Measurements from ENCODE around the gene GTF2H2C.
"Not testable (repeated sequence)": the region's sequence is repeated elsewhere in the genome, so short reads cannot be mapped to it uniquely, and the experiment has no call there.

The GTF2H2C gene

DNA sequence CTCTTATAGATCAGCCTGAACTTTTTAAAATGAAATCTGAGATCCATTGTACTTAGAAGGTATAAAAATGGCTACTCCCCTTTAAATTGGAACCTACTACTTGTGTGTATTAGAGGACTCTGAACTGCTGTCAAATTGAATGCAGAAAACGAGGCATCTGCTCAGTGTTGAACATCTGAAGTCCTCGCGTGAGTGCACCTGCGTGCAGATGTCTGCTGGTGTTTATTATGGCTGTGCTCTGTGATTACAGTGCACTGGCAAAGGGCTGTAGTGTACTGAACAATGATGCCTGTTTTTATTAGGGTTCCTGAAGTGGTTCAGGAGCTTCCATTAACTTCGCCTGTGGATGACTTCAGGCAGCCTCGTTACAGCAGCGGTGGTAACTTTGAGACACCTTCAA lies 15.4 kb upstream of the GTF2H2C start:
- not testable (repeated sequence) for H3K9me2 ChIP-seq (replicated peaks; ENCODE audit: control insufficient read depth, low read length); H3K27me3 ChIP-seq (ENCODE audit: control insufficient read depth, low read length); H3F3A ChIP-seq (ENCODE audit: control insufficient read depth, insufficient read depth); H3K79me2 ChIP-seq (ENCODE audit: control insufficient read depth, low read length); H3K4me2 ChIP-seq (ENCODE audit: low read length); H3K9me3 ChIP-seq (ENCODE audit: control insufficient read depth, insufficient read depth, low read length); H3K4me1 ChIP-seq (ENCODE audit: control insufficient read depth, low read length); H3K36me3 ChIP-seq (ENCODE audit: control insufficient read depth, low read length); H3K27ac ChIP-seq (ENCODE audit: low read depth, low read length); H4K20me1 ChIP-seq (ENCODE audit: control insufficient read depth, insufficient read depth, low read depth, low read length); H3K4me3 ChIP-seq (ENCODE audit: low read length)

DNA sequence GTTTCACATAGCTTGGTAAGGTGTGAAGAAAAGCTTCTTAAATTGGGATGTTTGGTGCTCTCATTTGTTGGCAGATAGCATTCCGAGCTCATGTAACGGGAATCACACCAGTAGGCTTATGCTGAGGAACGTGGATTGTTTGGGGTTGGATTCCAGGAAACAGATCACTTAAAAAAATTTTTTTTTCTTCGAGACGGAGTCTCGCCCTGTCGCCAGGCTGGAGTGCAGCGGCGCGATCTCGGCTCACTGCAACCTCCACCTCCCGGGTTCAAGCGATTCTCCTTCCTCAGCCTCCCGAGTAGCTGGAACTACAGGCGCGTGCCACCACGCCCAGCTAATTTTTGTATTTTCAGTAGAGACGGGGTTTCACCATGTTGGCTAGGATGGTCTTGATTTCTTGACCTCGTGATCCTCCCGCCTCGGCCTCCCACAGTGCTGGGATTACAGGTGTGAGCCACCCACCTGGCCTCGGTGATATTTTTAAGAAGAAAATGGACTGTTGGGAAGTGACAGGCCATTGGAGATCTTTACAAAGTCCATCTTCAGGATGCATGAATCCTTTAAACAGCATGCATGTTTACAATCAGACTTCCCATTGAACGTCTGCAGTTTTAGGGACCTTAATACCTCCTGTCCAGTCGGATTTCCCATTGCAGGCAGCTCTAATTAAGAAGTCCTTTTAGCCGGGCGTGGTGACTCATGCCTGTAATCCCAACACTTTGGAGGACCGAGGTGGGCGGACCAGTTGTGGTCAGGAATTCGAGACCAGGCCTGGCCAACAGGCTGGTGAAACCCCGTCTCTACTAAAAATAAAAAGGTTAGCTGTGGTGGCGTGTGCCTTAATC lies 818 bp downstream of the GTF2H2C start:
- H3K27ac ChIP-seq (ENCODE audit: low read depth, low read length); H3K9me3 ChIP-seq (ENCODE audit: control insufficient read depth, insufficient read depth, low read length); H3F3A ChIP-seq (ENCODE audit: control insufficient read depth, insufficient read depth): not testable (repeated sequence)

DNA sequence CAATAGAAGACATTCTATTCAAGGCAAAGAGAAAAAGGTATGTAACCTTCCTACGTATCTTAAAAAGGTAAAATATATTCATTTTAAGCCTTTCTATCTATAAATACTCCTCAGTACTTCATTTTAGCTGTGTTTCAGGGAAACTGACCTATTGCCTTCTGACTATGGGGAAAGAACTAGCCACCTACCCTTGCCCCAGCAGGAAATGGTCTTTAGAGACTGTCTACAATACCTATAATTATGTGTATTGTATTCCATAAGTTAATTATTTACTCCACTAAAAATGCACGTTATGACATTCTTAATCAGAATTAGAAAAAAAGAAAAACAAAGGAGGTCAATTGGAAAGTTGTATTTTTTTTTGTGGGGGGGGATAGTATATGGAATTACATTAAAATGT lies 6.2 kb downstream of the GTF2H2C start:
- H3K27ac ChIP-seq (ENCODE audit: low read depth, low read length); H3K9me3 ChIP-seq (ENCODE audit: control insufficient read depth, insufficient read depth, low read length); H3F3A ChIP-seq (ENCODE audit: control insufficient read depth, insufficient read depth); H3K4me1 ChIP-seq (ENCODE audit: control insufficient read depth, low read length); H3K36me3 ChIP-seq (ENCODE audit: control insufficient read depth, low read length); H3K79me2 ChIP-seq (ENCODE audit: control insufficient read depth, low read length); H3K4me3 ChIP-seq (ENCODE audit: low read length); H4K20me1 ChIP-seq (ENCODE audit: control insufficient read depth, insufficient read depth, low read depth, low read length); H3K4me2 ChIP-seq (ENCODE audit: low read length); H3K27me3 ChIP-seq (ENCODE audit: control insufficient read depth, low read length); H3K9me2 ChIP-seq (replicated peaks; ENCODE audit: control insufficient read depth, low read length): not testable (repeated sequence)

More for the DNA sequence above, 818 bp downstream of the GTF2H2C start:
- not testable (repeated sequence) for H3K4me1 ChIP-seq (ENCODE audit: control insufficient read depth, low read length); H3K9me2 ChIP-seq (replicated peaks; ENCODE audit: control insufficient read depth, low read length); H4K20me1 ChIP-seq (ENCODE audit: control insufficient read depth, insufficient read depth, low read depth, low read length); H3K79me2 ChIP-seq (ENCODE audit: control insufficient read depth, low read length); H3K36me3 ChIP-seq (ENCODE audit: control insufficient read depth, low read length); H3K27me3 ChIP-seq (ENCODE audit: control insufficient read depth, low read length)
- Histone ChIP-seq H3K4me3 (ENCODE audit: low read length) (peak overlapping the region; percentile 60), H3K4me2 (ENCODE audit: low read length) (peak overlapping the region; percentile 48; the same call in 1 of the 2 replicates)

DNA sequence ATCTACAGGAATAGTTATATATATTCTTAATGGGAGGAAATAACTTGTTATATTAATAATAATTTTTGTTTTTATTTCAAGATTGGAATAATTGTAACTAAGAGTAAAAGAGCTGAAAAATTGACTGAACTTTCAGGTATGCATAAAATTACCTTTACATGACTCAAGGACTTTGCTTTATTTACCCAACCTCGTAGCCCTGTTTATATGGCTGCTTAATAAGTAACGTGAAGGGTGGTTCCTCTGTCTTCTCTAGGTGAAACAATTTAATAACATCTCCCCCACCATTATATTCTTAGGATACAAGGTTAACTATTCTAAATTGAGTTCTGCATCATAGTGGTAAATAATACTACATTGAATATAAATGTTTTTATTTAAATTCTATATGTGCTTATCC lies 8.1 kb downstream of the GTF2H2C start:
- H4K20me1 ChIP-seq (ENCODE audit: control insufficient read depth, insufficient read depth, low read depth, low read length); H3K27ac ChIP-seq (ENCODE audit: low read depth, low read length); H3K27me3 ChIP-seq (ENCODE audit: control insufficient read depth, low read length); H3K9me3 ChIP-seq (ENCODE audit: control insufficient read depth, insufficient read depth, low read length); H3F3A ChIP-seq (ENCODE audit: control insufficient read depth, insufficient read depth); H3K4me1 ChIP-seq (ENCODE audit: control insufficient read depth, low read length); H3K4me2 ChIP-seq (ENCODE audit: low read length); H3K9me2 ChIP-seq (replicated peaks; ENCODE audit: control insufficient read depth, low read length); H3K36me3 ChIP-seq (ENCODE audit: control insufficient read depth, low read length); H3K79me2 ChIP-seq (ENCODE audit: control insufficient read depth, low read length); H3K4me3 ChIP-seq (ENCODE audit: low read length): not testable (repeated sequence)

DNA sequence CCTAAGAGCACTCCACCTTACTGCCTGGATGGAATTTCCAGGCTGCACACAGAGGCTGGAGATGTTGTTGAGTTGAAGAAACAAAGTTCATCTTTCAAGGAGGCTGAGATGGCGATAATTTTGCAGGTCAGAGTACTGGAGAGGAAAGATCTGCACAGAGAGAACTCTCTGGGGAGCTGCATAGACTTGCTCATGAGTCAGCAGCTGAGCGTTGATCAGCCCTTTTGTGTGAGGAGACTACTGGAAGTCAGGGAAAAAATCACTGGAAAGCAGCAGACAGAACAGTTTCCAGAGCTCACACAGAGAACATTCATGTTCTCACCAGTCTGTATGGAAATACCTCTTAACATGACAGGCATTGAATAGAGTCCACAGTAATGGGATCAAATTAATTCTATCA lies 23.4 kb downstream of the GTF2H2C start:
- not testable (repeated sequence) for H4K20me1 ChIP-seq (ENCODE audit: control insufficient read depth, insufficient read depth, low read depth, low read length); H3K27me3 ChIP-seq (ENCODE audit: control insufficient read depth, low read length); H3K4me2 ChIP-seq (ENCODE audit: low read length); H3K27ac ChIP-seq (ENCODE audit: low read depth, low read length); H3K9me3 ChIP-seq (ENCODE audit: control insufficient read depth, insufficient read depth, low read length); H3K9me2 ChIP-seq (replicated peaks; ENCODE audit: control insufficient read depth, low read length); H3F3A ChIP-seq (ENCODE audit: control insufficient read depth, insufficient read depth); H3K4me3 ChIP-seq (ENCODE audit: low read length); H3K79me2 ChIP-seq (ENCODE audit: control insufficient read depth, low read length); H3K36me3 ChIP-seq (ENCODE audit: control insufficient read depth, low read length); H3K4me1 ChIP-seq (ENCODE audit: control insufficient read depth, low read length)

DNA sequence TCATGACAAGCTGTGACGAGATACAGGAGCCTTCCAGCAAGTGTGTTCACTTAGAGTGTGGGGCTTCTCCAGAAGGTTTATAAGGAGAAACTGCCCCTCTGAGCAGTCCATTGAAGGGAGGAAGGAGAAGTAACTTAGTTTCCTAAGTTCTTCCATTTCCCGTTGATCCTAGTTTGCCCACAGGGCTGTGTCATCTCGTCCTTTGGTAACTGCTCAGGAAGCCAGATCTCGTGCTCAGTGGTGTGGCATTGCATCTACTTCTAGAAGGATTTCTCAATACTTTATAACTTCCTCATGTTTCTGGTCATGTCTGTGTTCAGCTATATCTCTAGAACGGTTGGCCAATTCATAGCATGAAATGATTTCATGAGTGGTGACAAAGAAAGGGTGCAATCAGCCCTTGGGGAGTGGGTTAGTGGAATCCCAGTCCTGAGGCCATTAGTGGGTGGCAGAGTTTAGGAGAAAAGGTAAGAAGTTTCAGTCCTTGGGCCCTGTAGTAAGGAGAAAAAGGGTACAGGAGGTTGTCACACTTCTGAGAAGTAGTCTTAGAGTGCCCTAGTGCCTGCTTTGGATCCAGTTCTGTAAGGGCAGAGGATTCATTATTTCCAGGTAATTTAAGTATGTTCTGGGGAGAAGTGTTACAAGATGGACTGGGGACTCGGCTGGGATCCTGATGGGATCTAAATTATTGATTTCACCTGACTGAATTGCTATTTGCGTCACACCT lies 36.3 kb downstream of the GTF2H2C start:
- not testable (repeated sequence) for H3K79me2 ChIP-seq (ENCODE audit: control insufficient read depth, low read length); H4K20me1 ChIP-seq (ENCODE audit: control insufficient read depth, insufficient read depth, low read depth, low read length); H3K4me1 ChIP-seq (ENCODE audit: control insufficient read depth, low read length); H3K36me3 ChIP-seq (ENCODE audit: control insufficient read depth, low read length); H3K27me3 ChIP-seq (ENCODE audit: control insufficient read depth, low read length); H3K9me2 ChIP-seq (replicated peaks; ENCODE audit: control insufficient read depth, low read length); H3K9me3 ChIP-seq (ENCODE audit: control insufficient read depth, insufficient read depth, low read length); H3K27ac ChIP-seq (ENCODE audit: low read depth, low read length); H3K4me3 ChIP-seq (ENCODE audit: low read length); H3K4me2 ChIP-seq (ENCODE audit: low read length); H3F3A ChIP-seq (ENCODE audit: control insufficient read depth, insufficient read depth)

DNA sequence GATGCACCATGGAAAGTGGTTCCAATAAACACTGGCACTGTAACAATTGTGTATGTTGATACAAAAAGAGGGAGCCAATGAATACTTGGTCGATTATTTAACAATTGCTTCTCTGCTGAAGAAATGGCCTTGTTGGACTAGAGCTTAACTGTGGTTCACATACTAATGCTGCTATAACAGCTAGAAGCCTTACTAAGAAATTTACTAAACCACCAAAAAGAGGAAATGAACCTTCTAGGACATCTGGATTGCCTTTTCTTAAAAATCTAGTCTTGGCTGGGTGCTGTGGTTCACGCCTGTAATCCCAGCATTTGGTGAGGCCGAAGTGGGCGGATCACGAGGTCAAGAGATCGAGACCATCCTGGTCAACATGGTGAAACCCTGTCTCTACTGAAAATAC lies 42.0 kb downstream of the GTF2H2C start:
- not testable (repeated sequence) for H3K79me2 ChIP-seq (ENCODE audit: control insufficient read depth, low read length); H3K4me3 ChIP-seq (ENCODE audit: low read length); H3K36me3 ChIP-seq (ENCODE audit: control insufficient read depth, low read length); H4K20me1 ChIP-seq (ENCODE audit: control insufficient read depth, insufficient read depth, low read depth, low read length); H3K27ac ChIP-seq (ENCODE audit: low read depth, low read length); H3K4me2 ChIP-seq (ENCODE audit: low read length); H3K9me2 ChIP-seq (replicated peaks; ENCODE audit: control insufficient read depth, low read length); H3K4me1 ChIP-seq (ENCODE audit: control insufficient read depth, low read length); H3K27me3 ChIP-seq (ENCODE audit: control insufficient read depth, low read length); H3K9me3 ChIP-seq (ENCODE audit: control insufficient read depth, insufficient read depth, low read length); H3F3A ChIP-seq (ENCODE audit: control insufficient read depth, insufficient read depth)

DNA sequence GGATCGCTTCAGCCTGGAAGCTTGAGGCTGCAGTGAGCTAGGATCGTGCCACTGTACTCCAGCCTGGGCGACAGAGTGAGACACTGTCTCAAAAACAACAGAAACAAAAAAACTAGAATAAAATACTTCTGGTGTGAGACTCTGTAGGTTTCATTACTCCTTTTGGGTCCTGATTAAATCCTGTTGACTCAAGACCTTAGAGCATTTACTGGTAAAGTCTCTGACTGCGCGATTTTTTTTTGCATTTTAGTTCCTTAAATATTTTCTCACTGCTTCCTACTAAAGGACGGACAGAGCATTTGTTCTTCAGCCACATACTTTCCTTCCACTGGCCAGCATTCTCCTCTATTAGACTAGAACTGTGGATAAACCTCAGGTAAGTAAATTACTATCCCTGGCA lies 46.8 kb downstream of the GTF2H2C start:
- not testable (repeated sequence) for H3K4me2 ChIP-seq (ENCODE audit: low read length); H3K4me1 ChIP-seq (ENCODE audit: control insufficient read depth, low read length); H3K79me2 ChIP-seq (ENCODE audit: control insufficient read depth, low read length); H3K9me2 ChIP-seq (replicated peaks; ENCODE audit: control insufficient read depth, low read length); H3F3A ChIP-seq (ENCODE audit: control insufficient read depth, insufficient read depth); H3K27me3 ChIP-seq (ENCODE audit: control insufficient read depth, low read length); H3K9me3 ChIP-seq (ENCODE audit: control insufficient read depth, insufficient read depth, low read length); H3K27ac ChIP-seq (ENCODE audit: low read depth, low read length); H3K36me3 ChIP-seq (ENCODE audit: control insufficient read depth, low read length); H3K4me3 ChIP-seq (ENCODE audit: low read length); H4K20me1 ChIP-seq (ENCODE audit: control insufficient read depth, insufficient read depth, low read depth, low read length)
